GM18502 (cell line): ENCODE data around the gene CDYL2.

Experiments
- ATAC-seq: cut with Tn5 transposase; IDR thresholded peaks from one replicate; pipeline ENCODE4 v1.9.1; 2021; ENCODE audit warnings: mild to moderate bottlenecking; ENCODE audit not compliant: unreplicated experiment, poor library complexity

The CDYL2 gene

GRCh38 chr16:80640316-80640715 is 164.1 kb downstream of the CDYL2 start:
- ATAC-seq, result no peak

DNA sequence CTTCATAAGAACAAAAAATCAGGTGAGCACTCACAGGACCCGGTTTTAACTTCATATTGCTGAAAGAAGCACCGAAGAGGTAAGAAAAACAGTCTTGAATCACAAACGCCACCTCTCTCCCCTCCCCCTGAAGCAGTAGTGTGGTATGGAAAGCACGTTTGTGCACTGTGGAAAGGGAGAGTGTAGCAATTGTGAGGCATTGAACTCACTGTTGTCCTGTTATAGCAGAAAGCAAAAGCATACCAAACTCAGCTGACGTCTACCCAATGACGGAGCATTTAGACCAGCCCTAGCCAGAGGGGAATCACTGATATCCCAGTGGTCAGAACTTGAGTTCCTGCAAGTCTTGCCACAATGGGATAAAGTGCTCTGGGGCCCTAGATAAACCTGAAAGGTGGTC is 164.8 kb downstream of the CDYL2 start:
- ATAC-seq, result no peak

GRCh38 chr16:80637621-80638020 is 166.8 kb downstream of the CDYL2 start:
- ATAC-seq, result no peak

GRCh38 chr16:80631581-80631980 is 172.8 kb downstream of the CDYL2 start:
- no peak for ATAC-seq

- ATAC-seq, result no peak
Measured at GRCh38 chr16:80628254-80628653, 176.1 kb downstream of the CDYL2 start.

DNA sequence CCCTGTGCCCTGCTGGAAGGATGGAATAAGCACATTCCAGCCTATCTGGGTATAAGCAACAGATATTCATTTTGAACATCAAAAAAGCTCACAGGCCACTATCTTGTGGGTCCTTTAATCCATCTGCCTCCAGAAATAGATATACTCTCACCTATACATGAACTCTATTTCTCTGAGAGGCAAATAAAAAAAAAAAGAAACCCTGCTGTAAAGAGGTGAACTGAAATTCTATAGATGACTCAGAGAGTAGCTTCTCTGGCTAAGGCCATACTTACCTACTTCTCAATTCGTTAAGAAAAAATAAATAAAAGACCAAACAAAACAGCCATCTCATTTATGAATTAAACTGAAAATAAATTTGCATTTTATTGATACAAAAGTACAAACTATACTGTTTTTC is 177.3 kb downstream of the CDYL2 start:
- peak; percentile 99 for ATAC-seq

- no peak for ATAC-seq
Measured at GRCh38 chr16:80623376-80623775, 181.0 kb downstream of the CDYL2 start.

DNA sequence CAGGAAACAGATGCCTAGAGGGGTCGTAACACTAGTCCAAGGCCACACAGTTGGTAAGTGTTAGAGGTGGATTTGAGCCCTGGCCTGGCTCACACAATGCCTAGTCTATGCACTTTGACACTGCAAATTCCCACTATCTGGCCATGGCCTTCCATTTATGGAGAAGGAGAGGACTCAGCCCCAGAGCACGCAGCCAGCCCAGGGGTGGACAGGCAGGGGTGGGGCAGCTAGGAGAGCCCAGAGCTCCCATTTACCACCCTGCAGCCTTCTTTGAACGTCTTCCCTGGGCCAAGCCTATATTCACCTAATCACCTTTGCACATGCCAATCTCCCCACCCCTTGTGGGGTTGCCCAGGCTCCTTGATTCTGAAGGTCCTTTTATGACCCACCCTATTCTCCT is 182.4 kb downstream of the CDYL2 start:
- ATAC-seq, result no peak

DNA sequence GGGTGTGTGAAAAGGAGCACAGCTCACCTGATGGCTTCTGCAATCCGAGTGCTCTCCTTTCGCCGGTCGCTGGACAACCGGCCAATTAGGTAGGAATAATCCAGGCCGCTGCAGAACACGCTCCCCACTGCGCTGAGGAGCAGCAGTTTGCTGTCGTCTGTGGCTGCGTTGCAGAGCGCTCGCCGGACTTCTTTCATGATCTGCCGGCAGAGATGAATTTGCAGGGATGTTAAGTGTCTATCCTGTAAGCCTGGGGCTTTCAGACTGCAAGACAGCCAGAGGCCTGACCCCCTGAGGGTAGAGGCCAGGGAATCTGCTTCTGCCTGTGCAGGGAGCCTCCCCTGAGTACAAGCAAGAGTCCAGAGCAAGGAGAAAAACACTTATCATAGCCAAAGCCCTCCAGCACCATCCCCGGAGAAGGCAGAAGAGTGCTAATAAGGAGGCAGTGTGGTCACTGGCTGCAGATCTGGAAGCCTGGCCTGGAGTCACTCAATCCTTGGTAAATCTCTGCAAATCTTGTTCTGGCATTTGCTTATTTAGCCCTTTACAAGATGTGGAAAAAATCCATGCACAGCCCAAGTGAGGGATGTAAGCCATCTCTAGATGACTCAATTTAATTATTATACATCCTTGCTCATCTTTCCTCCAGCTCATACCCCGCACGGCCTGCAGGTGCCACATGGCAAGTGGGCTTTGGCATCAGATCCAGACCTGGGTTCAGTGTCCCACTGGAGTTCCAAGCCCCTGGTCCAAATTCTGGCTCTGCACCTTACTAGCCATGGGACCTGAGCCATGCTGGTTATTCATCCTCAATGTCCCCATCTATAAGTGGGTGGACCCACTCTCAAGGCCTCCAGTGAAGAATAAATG is 183.4 kb downstream of the CDYL2 start:
- no peak for ATAC-seq

GRCh38 chr16:80619824-80620223 is 184.6 kb downstream of the CDYL2 start:
- ATAC-seq, result no peak

- ATAC-seq, result no peak
Measured at GRCh38 chr16:80618862-80619648, 185.3 kb downstream of the CDYL2 start.

GRCh38 chr16:80616362-80616761 is 188.0 kb downstream of the CDYL2 start:
- no peak for ATAC-seq

DNA sequence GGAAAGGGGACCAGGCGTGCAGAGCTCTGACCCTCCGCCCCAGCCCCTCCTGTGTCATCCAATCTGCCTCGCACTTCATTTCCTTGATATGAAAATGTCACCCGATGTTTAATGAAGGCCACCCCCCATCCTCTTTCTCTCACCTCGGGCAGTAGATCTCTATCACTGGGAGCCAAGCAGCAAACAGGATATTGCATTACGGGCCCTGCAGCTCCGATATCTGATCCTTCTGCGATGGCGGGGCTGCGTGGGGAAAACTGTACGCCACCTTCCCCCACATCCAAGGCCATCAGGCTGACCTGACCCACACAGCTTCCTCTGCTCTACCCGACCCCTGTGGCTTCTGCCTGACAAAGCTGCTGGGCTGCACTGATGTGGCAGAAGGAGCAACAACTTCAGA is 188.7 kb downstream of the CDYL2 start:
- no peak for ATAC-seq

DNA sequence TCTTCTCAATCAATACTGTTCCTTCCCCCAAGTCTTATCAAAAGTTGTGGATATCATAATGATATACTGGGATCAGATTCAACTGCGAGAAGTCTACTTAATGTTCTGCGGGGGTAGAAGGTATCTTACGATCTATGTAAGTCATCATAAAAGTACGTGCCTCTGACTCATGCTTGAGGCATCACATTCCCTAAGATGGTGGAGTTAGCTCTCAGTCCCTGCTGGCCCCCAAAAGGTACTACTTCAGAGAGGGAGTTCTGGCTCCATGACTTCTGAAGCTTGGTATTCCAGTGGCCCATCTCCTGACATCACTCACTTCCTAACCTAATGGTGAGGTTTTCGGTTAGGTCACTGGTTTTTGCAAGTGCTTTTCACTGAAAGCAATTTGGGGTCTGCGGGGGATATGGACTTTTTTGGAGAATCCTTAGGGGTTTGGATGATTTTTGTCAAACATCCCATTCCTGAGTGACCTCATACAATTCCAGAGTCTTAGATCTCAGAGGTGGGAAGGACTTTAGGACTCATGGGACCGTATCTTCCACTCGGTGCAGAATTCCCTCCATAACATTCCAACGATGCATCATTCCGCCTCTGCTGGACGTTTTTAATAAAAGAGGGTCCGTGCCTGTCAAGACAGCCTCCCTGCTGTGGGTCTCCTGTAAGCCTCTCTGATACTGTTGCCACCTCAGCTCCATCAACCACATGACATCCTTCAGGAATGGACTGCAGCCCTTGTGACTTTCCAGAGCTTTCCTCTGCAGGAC is 189.3 kb downstream of the CDYL2 start:
- ATAC-seq, result no peak

- ATAC-seq, result no peak
Measured at GRCh38 chr16:80612461-80613017, 191.9 kb downstream of the CDYL2 start.

- no peak for ATAC-seq
Measured at GRCh38 chr16:80611930-80612327, 192.5 kb downstream of the CDYL2 start.

DNA sequence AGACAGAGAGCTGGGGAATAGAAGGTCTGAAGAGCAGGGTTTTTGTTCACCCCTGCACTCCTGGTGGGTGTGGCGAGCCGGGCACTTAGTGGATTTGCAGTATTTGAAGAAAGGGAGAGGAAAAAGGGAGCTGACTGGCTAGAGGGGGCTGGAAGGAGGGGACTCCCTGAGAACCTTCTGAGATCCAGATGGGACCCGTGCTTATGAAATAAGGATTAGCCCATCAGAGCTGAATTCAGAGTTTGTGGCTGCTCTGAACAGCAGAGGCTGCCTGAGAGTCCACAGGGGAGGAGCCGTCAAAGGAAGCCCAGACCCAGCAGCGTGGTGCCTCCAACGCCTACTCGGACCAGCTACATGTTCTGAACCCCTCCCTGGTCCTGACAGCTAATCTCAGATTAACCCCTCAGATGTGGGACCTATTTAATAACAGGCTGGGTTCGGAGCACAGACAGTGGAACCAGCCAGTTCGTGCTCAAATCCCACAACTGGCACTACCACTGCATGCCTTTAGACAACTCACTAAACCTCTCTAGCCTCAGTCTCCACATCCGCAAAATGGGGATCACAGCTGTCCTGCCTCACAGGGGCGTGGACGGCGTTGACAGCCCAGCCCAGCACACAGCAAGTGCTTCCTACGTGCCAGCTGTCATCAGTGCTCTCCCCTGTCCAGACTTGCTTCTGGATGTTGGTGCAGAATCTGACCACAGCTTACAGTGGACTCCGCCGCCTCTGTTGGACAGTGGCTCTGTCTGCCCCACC is 193.0 kb downstream of the CDYL2 start:
- ATAC-seq, result no peak

GRCh38 chr16:80610481-80611156 is 193.8 kb downstream of the CDYL2 start:
- no peak for ATAC-seq

DNA sequence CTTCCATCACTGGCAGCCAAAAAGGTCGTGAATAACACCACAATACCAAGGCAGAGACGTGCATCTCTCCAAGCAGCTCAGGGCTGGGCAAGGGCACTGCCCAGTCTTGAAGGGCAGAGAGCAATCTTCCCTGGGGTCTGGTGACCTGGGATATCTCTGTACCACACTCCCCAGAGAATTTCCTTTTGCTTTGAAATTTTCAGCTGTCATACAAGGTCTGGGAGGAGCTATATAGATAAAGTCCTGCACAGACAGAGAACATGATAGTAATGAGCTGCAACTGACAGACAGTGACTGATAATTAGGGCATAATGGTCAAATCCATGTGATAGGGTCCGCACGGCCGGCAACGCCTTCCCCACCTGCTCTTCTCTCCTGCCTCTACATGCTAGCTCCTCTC is 195.5 kb downstream of the CDYL2 start:
- ATAC-seq, result no peak
